ENCODE results near the gene KCTD16.
A peak's percentile ranks its signal among the peaks of the same experiment; 100 is the strongest.

KCTD16 gene

DNA sequence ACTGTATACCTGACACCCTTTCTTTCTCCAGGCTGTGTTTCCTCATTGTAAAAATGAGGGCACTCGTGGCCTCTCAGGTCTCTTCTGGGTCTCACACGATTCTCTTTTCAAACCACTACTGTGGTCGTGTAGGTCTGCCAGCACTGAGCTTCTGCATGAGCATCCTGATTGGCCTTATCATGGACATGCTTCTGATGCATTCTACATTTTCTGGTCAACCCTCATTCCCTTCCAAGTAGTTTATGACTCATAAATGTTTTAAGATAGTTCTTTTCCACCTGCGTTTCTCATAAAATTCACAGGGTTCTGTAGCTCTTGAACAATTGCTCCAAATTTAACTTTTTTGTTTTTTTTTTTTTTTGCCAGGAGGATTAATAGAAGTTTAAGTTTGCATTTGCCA lies 294.8 kb downstream of the KCTD16 start:
- no peak for DNase-seq (ENCODE audit: low read depth in 2 of 2)
- no peak overlapping the region for H3K4me3 ChIP-seq (replicated peaks in 1 of 2; ENCODE audit: low read depth in 2 of 2, low read length in 2 of 2)
- TF ChIP-seq, protein P1, sequence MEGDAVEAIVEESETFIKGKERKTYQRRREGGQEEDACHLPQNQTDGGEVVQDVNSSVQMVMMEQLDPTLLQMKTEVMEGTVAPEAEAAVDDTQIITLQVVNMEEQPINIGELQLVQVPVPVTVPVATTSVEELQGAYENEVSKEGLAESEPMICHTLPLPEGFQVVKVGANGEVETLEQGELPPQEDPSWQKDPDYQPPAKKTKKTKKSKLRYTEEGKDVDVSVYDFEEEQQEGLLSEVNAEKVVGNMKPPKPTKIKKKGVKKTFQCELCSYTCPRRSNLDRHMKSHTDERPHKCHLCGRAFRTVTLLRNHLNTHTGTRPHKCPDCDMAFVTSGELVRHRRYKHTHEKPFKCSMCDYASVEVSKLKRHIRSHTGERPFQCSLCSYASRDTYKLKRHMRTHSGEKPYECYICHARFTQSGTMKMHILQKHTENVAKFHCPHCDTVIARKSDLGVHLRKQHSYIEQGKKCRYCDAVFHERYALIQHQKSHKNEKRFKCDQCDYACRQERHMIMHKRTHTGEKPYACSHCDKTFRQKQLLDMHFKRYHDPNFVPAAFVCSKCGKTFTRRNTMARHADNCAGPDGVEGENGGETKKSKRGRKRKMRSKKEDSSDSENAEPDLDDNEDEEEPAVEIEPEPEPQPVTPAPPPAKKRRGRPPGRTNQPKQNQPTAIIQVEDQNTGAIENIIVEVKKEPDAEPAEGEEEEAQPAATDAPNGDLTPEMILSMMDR (IDR thresholded peaks at IDR 0.05; ENCODE audit: low read depth, low read length) = no peak

GRCh38 chr5:144467792-144468191 lies 297.1 kb downstream of the KCTD16 start:
- no peak overlapping the region for H3K4me3 ChIP-seq (replicated peaks in 1 of 2; ENCODE audit: low read depth in 2 of 2, low read length in 2 of 2)
- peak; percentile 28 to 70 for DNase-seq (ENCODE audit: low read depth in 2 of 2)
- TF ChIP-seq, protein P1 (IDR thresholded peaks at IDR 0.05; ENCODE audit: low read depth, low read length) = peak; percentile 76

GRCh38 chr5:144468571-144468970 lies 297.9 kb downstream of the KCTD16 start:
- TF ChIP-seq, protein P1 (IDR thresholded peaks at IDR 0.05; ENCODE audit: low read depth, low read length) = no peak
- peak in 1 of 2 donors; percentile 36 for DNase-seq (ENCODE audit: low read depth in 2 of 2)

GRCh38 chr5:144469106-144469505 lies 298.4 kb downstream of the KCTD16 start:
- TF ChIP-seq, protein P1 (IDR thresholded peaks at IDR 0.05; ENCODE audit: low read depth, low read length) = no peak
- peak in 1 of 2 donors; percentile 65 for DNase-seq (ENCODE audit: low read depth in 2 of 2)
- no peak overlapping the region for H3K4me3 ChIP-seq (replicated peaks in 1 of 2; ENCODE audit: low read depth in 2 of 2, low read length in 2 of 2)

More at GRCh38 chr5:144468571-144468970, 297.9 kb downstream of the KCTD16 start:
- no peak overlapping the region for H3K4me3 ChIP-seq (replicated peaks in 1 of 2; ENCODE audit: low read depth in 2 of 2, low read length in 2 of 2)

DNA sequence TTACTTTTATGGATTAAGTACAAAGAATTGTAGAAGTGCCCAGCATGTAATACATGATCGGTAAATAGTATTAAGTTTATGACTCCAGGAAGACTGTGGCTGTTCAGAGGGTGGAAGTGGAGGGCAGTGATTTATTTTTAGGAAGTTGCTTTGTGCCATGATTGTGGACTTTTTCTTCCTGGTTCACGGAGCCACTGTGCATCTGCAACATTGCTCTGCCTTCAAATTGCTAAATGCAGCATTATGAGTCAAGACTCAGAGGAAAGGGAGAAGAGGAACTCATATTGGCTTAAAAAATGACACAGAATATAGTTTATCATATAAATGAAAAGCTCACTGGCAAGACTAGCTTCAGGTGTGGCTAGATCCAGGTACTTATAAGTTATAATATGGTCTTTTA lies 301.5 kb downstream of the KCTD16 start:
- DNase-seq (ENCODE audit: low read depth in 2 of 2) = no peak
- H3K4me3 ChIP-seq (replicated peaks in 1 of 2; ENCODE audit: low read depth in 2 of 2, low read length in 2 of 2) = no peak overlapping the region
- TF ChIP-seq, protein P1 (IDR thresholded peaks at IDR 0.05; ENCODE audit: low read depth, low read length) = no peak

DNA sequence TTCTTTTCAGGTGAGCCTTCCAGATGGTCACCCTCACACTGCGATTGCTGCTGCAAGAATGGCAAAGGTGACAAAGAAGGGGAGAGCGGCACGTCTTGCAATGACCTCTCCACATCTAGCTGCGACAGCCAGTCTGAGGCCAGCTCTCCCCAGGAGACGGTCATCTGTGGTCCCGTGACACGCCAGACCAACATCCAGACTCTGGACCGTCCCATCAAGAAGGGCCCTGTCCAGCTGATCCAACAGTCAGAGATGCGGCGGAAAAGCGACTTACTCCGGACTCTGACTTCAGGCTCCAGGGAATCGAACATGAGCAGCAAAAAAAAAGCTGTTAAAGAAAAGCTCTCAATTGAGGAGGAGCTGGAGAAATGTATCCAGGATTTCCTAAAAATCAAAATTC lies 303.0 kb downstream of the KCTD16 start:
- DNase-seq (ENCODE audit: low read depth in 2 of 2) = no peak
- TF ChIP-seq, protein P1 (IDR thresholded peaks at IDR 0.05; ENCODE audit: low read depth, low read length) = no peak

GRCh38 chr5:144478565-144478964 lies 307.9 kb downstream of the KCTD16 start:
- TF ChIP-seq, protein P1 (IDR thresholded peaks at IDR 0.05; ENCODE audit: low read depth, low read length) = no peak
- no peak for DNase-seq (ENCODE audit: low read depth in 2 of 2)
- no peak overlapping the region for H3K4me3 ChIP-seq (replicated peaks in 1 of 2; ENCODE audit: low read depth in 2 of 2, low read length in 2 of 2)

More for the DNA sequence above, 303.0 kb downstream of the KCTD16 start:
- no peak overlapping the region for H3K4me3 ChIP-seq (replicated peaks in 1 of 2; ENCODE audit: low read depth in 2 of 2, low read length in 2 of 2)
